T-helper 1 cell treated with Interleukin-12 subunit alpha and Interleukin-12 subunit beta and Interleukin-4 antibody, amounts not matched to agents 30 μg/mL and 1 μg/mL, for 36 hours (primary cell): ENCODE data around the gene ENC1.

Experiments used
- H3K27ac Mint-ChIP-seq: one replicate; pipeline ENCODE4 v1.8.0; 2021; ENCODE audit warnings: mild to moderate bottlenecking, mixed read lengths
- H3K27me3 Mint-ChIP-seq: one replicate; pipeline ENCODE4 v1.8.0; 2021; ENCODE audit warnings: low read depth, mixed read lengths
- H3K36me3 Mint-ChIP-seq: one replicate; pipeline ENCODE4 v1.8.0; 2021; ENCODE audit warnings: low read depth, mixed read lengths
- H3K4me1 Mint-ChIP-seq: one replicate; pipeline ENCODE4 v1.8.0; 2021; ENCODE audit warnings: low read depth, mixed read lengths
- H3K4me3 Mint-ChIP-seq: one replicate; pipeline ENCODE4 v1.8.0; 2021; ENCODE audit warnings: mild to moderate bottlenecking, moderate library complexity, mixed read lengths
- H3K9me3 Mint-ChIP-seq: one replicate; pipeline ENCODE4 v1.8.0; 2021; ENCODE audit warnings: mixed read lengths

The ENC1 gene

DNA sequence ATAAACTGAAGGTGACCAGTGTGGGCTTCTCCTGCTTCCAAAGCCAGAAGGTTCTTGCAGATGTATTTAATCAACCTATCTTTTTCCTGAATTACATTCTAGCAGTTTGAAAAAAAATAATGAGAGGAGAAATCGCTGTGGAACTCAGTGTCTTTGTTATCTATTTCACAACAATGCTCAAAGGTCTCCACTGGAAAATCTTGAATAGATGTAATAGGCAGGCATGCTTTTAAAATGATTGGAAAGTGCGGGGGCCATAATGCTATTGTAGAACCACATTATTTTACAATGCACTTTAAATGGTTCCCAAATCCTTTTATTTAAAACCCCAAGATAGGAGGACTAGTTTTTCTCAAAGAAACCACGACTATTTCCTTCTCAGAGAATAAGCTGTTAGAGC is 23.3 kb downstream of the ENC1 start:
- peaks cover 19% of the 10 kb centered on the region for H3K27me3 Mint-ChIP-seq

GRCh38 chr5:74616236-74617146 is 24.0 kb downstream of the ENC1 start:
- Mint-ChIP-seq H3K9me3 (no peaks in the 10 kb centered on the region), H3K36me3 (no peaks in the 10 kb centered on the region), H3K27me3 (peaks cover 19% of the 10 kb centered on the region), H3K4me1 (no peaks in the 10 kb centered on the region), H3K4me3 (no peak overlapping the region), H3K27ac (no peak overlapping the region)

More for the DNA sequence above, 23.3 kb downstream of the ENC1 start:
- peaks cover 3% of the 10 kb centered on the region for H3K4me1 Mint-ChIP-seq
- no peak overlapping the region for H3K4me3 Mint-ChIP-seq
- no peaks in the 10 kb centered on the region for H3K36me3 Mint-ChIP-seq
- no peaks in the 10 kb centered on the region for H3K9me3 Mint-ChIP-seq
- no peak overlapping the region for H3K27ac Mint-ChIP-seq

- no peaks in the 10 kb centered on the region for H3K4me1 Mint-ChIP-seq
- no peaks in the 10 kb centered on the region for H3K9me3 Mint-ChIP-seq
- H3K4me3 Mint-ChIP-seq: no peak overlapping the region
- H3K36me3 Mint-ChIP-seq: no peaks in the 10 kb centered on the region
- no peak overlapping the region for H3K27ac Mint-ChIP-seq
- peaks cover 11% of the 10 kb centered on the region for H3K27me3 Mint-ChIP-seq
These were observed 27.2 kb downstream of the ENC1 start for GRCh38 chr5:74613283-74613682.

GRCh38 chr5:74612045-74612444 is 28.5 kb downstream of the ENC1 start:
- Mint-ChIP-seq H3K27ac (no peak overlapping the region), H3K4me3 (no peak overlapping the region), H3K27me3 (peaks cover 7% of the 10 kb centered on the region), H3K4me1 (no peaks in the 10 kb centered on the region), H3K9me3 (no peaks in the 10 kb centered on the region), H3K36me3 (no peaks in the 10 kb centered on the region)

DNA sequence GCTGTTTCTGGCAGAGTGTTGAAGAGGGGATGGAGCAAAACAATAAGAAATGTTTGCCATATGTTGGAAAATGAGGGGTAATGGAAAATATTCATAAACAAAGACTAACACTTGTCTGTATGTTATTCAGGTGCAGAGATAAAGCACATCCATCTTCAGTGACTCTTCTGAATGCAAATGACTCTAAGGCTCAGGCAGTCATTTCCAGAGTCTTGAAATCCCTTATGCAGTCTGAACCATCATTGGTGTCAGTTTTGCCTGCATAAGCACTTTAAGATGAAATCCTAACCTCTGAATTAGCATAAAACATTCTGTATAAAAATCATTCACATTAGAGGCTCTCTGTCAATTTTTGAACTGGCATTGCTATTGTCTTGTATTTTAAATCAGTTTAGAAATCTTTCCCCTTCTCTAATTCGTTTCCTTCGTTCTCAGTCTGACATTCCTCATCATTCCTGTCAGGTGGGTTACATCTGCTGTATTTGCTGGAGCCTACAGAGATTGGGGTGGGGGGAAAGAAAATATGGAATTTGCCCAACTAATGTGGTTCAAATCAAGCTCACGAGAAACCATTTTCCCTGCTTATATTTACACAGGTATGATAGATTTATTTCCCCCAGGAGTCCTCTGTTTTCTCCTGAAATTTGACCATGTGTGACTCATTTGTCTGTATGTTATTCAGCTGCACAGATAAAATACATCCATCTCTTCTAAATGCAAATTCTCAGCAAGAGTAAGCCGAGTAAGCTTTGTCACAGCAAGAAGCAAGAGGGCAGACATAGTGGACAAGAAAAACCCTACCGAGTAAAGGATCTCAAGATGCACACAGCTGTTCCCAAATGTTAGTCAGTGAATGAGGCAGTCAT is 31.6 kb downstream of the ENC1 start:
- Mint-ChIP-seq H3K27me3 (peaks cover 7% of the 10 kb centered on the region), H3K4me3 (no peak overlapping the region), H3K36me3 (no peaks in the 10 kb centered on the region), H3K27ac (no peak overlapping the region), H3K4me1 (no peaks in the 10 kb centered on the region), H3K9me3 (no peaks in the 10 kb centered on the region)

- H3K36me3 Mint-ChIP-seq: no peaks in the 10 kb centered on the region
- no peaks in the 10 kb centered on the region for H3K9me3 Mint-ChIP-seq
- H3K27me3 Mint-ChIP-seq: peaks cover 21% of the 10 kb centered on the region
These were observed 34.8 kb downstream of the ENC1 start for GRCh38 chr5:74605759-74606158.

DNA sequence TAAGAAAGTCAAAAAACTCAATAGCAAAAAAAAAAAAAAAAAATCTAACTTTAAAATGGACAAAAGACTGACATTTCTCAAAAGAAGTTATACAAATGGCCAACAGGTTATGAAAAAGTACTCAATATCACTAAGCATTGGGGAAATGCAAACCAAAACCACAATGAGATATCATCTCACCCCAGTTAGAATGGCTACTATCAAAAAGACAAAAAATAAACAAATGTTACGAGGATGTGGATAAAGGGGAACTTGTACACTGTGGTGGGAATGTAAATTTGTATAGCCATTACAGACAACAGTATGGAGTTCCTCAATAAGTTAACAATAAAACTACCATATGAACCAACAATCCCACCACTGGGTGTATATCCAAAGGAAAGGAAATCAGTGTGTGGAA is 37.2 kb downstream of the ENC1 start:
- Mint-ChIP-seq H3K4me1 (no peaks in the 10 kb centered on the region), H3K36me3 (no peaks in the 10 kb centered on the region), H3K4me3 (no peak overlapping the region), H3K9me3 (no peaks in the 10 kb centered on the region), H3K27me3 (peaks cover 27% of the 10 kb centered on the region), H3K27ac (no peak overlapping the region)

More at GRCh38 chr5:74605759-74606158, 34.8 kb downstream of the ENC1 start:
- H3K4me1 Mint-ChIP-seq: no peaks in the 10 kb centered on the region
- H3K4me3 Mint-ChIP-seq: no peak overlapping the region
- no peak overlapping the region for H3K27ac Mint-ChIP-seq

- Mint-ChIP-seq H3K4me1 (no peaks in the 10 kb centered on the region), H3K27me3 (peaks cover 42% of the 10 kb centered on the region), H3K4me3 (no peak overlapping the region), H3K36me3 (no peaks in the 10 kb centered on the region), H3K9me3 (no peaks in the 10 kb centered on the region), H3K27ac (no peak overlapping the region)
These were observed 41.4 kb downstream of the ENC1 start for GRCh38 chr5:74599148-74599547.

DNA sequence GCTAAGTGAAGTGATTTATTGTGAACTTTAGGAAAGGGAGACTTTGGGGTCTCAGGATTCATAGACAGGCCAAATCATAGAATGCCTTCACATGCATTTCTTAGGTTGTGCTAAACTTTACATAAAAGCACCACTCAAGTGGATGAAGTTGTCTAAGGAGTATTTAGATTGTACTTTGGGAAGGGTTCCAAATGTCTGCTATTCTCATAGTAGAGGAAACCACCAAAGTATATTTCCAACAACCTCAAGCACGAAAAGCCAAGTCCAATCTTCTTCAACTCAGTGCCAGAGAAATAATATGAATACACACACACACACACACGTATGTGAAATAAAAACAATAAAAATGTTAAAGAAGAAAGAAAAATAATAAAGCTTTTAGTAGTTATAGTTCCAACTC is 41.8 kb downstream of the ENC1 start:
- H3K9me3 Mint-ChIP-seq: no peaks in the 10 kb centered on the region
- no peak overlapping the region for H3K4me3 Mint-ChIP-seq
- H3K4me1 Mint-ChIP-seq: no peaks in the 10 kb centered on the region
- H3K36me3 Mint-ChIP-seq: no peaks in the 10 kb centered on the region
- no peak overlapping the region for H3K27ac Mint-ChIP-seq
- peaks cover 45% of the 10 kb centered on the region for H3K27me3 Mint-ChIP-seq

DNA sequence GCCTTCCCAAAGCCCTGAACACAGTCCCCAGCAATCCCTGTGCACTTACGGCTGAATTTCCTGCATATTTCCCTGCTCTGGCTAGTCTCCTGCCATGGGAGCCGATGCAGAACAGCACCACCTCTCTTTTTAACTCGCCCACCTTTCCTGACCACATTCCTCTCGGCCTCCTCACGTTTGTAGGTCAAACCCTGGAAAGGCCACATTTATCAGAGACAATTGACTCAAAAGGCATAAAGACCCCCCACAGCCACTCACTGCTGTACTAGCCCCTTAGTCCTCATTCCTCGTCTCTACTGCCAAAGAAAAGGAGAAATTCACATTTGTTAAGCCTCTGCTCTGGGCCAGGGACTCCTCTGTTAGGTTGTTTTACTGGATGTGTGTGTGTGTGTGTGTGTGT is 43.6 kb downstream of the ENC1 start:
- Mint-ChIP-seq H3K4me3 (no peak overlapping the region), H3K27ac (no peak overlapping the region), H3K9me3 (no peaks in the 10 kb centered on the region), H3K36me3 (no peaks in the 10 kb centered on the region), H3K4me1 (no peaks in the 10 kb centered on the region), H3K27me3 (peaks cover 31% of the 10 kb centered on the region)

DNA sequence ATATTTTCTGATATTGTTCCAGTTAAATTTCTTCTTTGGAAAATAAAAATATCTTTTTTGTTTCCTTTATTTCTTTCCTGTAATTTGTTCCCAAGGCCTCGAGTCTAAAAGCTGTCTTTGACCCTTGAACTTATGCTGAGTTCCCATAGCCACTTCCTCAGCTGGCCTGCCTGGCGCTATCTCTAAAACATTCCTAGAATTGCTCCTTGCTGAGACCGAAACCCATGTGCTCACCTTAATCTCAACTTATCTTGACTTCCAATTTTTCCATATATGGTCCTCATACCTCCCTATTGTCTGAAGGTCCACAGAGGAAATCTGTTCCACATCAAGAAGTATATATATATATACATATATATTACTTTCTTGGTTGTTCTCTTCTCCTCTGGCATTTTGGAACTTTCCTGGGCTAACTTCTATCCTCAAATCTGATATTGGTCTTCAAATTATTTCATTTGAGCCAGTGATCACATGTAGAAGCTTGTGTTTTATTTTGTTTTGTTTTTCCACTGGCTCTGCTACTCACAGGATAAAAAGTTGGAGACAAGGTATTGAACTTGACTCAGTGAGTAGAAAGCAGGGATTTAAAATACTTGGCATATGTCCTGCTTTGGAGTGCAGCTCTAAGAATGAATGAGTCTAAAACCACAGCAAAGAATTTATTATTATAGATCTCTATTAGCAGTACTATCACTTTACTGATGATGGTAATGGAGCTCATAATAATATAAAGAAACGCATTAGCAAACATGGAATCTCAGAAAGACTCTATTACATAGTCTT is 45.2 kb downstream of the ENC1 start:
- H3K4me1 Mint-ChIP-seq: no peaks in the 10 kb centered on the region
- H3K27ac Mint-ChIP-seq: no peak overlapping the region
- no peaks in the 10 kb centered on the region for H3K9me3 Mint-ChIP-seq
- H3K4me3 Mint-ChIP-seq: no peak overlapping the region
- peaks cover 31% of the 10 kb centered on the region for H3K27me3 Mint-ChIP-seq
- no peaks in the 10 kb centered on the region for H3K36me3 Mint-ChIP-seq

GRCh38 chr5:74594137-74595040 is 46.1 kb downstream of the ENC1 start:
- Mint-ChIP-seq H3K27me3 (peaks cover 32% of the 10 kb centered on the region), H3K4me3 (no peak overlapping the region), H3K4me1 (no peaks in the 10 kb centered on the region), H3K36me3 (no peaks in the 10 kb centered on the region), H3K27ac (no peak overlapping the region), H3K9me3 (no peaks in the 10 kb centered on the region)

DNA sequence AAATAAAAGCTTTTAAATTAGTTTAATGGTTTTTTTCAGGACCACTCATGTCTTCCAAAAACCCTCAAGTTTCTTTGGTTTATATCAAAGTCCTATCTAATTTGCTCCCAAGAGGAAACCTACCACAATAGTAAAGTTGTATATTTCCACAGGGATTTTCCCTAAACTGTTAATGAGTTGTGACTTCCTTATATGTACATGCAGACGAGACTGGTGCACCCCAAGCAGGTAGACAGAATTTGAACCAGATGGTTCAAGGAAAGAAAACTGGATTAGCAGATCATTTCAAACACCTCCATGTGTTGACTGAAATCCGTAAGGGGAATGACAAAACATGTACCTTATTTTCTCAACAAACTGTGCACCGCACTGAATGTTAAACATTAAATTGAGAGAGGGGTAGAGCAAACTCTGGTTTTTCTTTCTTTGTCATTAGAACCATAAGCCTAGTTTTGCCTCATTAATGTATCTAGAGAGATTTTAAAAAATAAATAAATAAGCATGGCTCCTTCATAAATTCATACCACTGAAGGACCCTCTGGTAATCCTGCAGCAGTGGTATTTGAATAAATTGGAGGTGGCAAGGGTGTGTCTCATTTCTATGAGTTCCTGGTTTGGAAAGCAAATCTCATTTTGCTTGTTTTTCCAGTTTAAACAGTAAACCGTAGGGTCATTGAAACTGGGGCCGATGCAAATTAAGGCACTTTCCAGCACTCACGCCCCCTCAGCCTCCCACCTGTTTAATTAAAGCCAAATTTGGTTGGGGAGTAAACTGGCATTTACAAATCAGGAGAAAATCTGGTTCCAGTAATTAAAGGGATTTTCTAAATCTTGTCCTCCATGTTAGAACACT is 51.1 kb downstream of the ENC1 start:
- no peak overlapping the region for H3K4me3 Mint-ChIP-seq
- H3K27me3 Mint-ChIP-seq: peaks cover 38% of the 10 kb centered on the region
- peaks cover 4% of the 10 kb centered on the region for H3K4me1 Mint-ChIP-seq
- H3K36me3 Mint-ChIP-seq: no peaks in the 10 kb centered on the region
- no peaks in the 10 kb centered on the region for H3K9me3 Mint-ChIP-seq
- H3K27ac Mint-ChIP-seq: no peak overlapping the region
